GM18505 (cell line): ENCODE data around the gene ATP2A2.

ENCODE experiments used
- ATAC-seq: cut with Tn5 transposase; IDR thresholded peaks from one replicate; pipeline ENCODE4 v1.9.1; 2021; ENCODE audit not compliant: unreplicated experiment
- POLR2A ChIP-seq: IDR thresholded peaks from 4 replicates; pipeline ENCODE4 v1.6.1; 2011; ENCODE audit warnings: borderline replicate concordance; ENCODE audit not compliant: insufficient read depth, insufficient read length; ENCODE audit errors: extremely low read depth

ATP2A2 gene

GRCh38 chr12:110289044-110289710, 8.1 kb downstream of the ATP2A2 start:
- TF ChIP-seq POLR2A = no peak
- no peak for ATAC-seq

- TF ChIP-seq POLR2A = no peak
- no peak for ATAC-seq
Measured at GRCh38 chr12:110289711-110290078, 8.6 kb downstream of the ATP2A2 start.

GRCh38 chr12:110301065-110301806, 20.2 kb downstream of the ATP2A2 start:
- TF ChIP-seq POLR2A = no peak
- no peak for ATAC-seq

- no peak for ATAC-seq
- TF ChIP-seq POLR2A = no peak
Measured at GRCh38 chr12:110304061-110304551, 23.1 kb downstream of the ATP2A2 start.

GRCh38 chr12:110307372-110307771, 26.3 kb downstream of the ATP2A2 start:
- ATAC-seq = no peak
- TF ChIP-seq POLR2A = no peak

- no peak for ATAC-seq
- TF ChIP-seq POLR2A = no peak
Measured at GRCh38 chr12:110310763-110311162, 29.7 kb downstream of the ATP2A2 start.

GRCh38 chr12:110311903-110312302, 30.9 kb downstream of the ATP2A2 start:
- ATAC-seq = no peak
- TF ChIP-seq POLR2A = no peak

- ATAC-seq = no peak
- no peak for TF ChIP-seq POLR2A
Measured at GRCh38 chr12:110312581-110313360, 31.7 kb downstream of the ATP2A2 start.

GRCh38 chr12:110314308-110314707, 33.3 kb downstream of the ATP2A2 start:
- TF ChIP-seq POLR2A = no peak
- ATAC-seq = no peak

GRCh38 chr12:110316861-110317260, 35.8 kb downstream of the ATP2A2 start:
- TF ChIP-seq POLR2A = no peak
- ATAC-seq = no peak

GRCh38 chr12:110317911-110318310, 36.9 kb downstream of the ATP2A2 start:
- TF ChIP-seq POLR2A = no peak
- no peak for ATAC-seq

- ATAC-seq = no peak
- no peak for TF ChIP-seq POLR2A
Measured at GRCh38 chr12:110320550-110320949, 39.5 kb downstream of the ATP2A2 start.

- ATAC-seq = no peak
- no peak for TF ChIP-seq POLR2A
Measured at GRCh38 chr12:110329710-110330109, 48.7 kb downstream of the ATP2A2 start.

GRCh38 chr12:110330124-110330523, 49.1 kb downstream of the ATP2A2 start:
- ATAC-seq = no peak
- TF ChIP-seq POLR2A = no peak

GRCh38 chr12:110330544-110330943, 49.5 kb downstream of the ATP2A2 start:
- no peak for ATAC-seq
- no peak for TF ChIP-seq POLR2A
